GM18858 (cell line): ENCODE measurements around the gene MRPL51.
"Not testable (repeated sequence)": the region's sequence is repeated elsewhere in the genome, so short reads cannot be mapped to it uniquely, and the experiment has no call there.

Experiments used
- ATAC-seq: cut with Tn5 transposase; IDR thresholded peaks from one replicate; pipeline ENCODE4 v1.9.1; 2021; ENCODE audit not compliant: unreplicated experiment

The MRPL51 gene

DNA sequence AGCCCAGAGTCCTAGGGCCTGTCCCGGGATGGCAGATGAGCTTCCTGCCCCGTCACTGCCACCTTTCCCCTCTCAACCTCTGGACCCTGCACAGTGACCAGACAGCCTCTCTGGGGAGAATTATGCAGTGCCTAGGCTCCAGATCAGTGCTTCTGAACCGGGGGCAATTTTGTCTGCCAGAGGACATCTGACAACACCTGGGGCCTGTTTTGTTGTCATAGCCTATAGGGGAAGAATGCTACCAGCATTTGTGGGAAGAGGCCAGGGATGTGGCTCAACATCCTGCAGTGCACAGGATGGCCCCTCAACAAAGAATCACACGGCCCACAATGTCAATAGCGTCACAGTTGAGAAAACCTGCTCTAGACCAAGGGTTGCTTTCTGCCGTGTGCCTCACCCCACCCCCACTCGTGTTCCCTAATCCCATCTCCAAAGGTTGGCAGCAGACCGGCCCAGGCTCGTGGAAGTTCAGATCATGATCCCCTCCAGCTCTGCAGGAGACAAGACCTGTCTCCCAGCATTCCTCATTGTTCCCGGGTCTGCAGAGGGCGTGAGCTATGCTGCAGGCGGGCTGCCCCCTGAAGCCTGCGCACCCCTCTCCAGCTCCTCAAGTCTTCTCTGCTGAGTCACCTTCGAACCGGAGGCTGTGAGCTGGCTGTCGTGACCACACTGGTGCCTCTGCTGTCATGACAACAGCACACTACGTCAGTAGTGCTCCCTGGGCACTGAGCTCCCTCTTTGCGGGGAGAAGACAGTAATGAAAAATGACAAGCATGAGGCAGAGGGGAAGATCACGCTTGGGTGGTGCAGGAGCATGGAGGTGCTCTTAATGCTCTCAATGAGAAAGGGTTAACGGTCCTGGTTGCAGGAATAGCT is 39.2 kb upstream of the MRPL51 start:
- ATAC-seq = peak; percentile 31

DNA sequence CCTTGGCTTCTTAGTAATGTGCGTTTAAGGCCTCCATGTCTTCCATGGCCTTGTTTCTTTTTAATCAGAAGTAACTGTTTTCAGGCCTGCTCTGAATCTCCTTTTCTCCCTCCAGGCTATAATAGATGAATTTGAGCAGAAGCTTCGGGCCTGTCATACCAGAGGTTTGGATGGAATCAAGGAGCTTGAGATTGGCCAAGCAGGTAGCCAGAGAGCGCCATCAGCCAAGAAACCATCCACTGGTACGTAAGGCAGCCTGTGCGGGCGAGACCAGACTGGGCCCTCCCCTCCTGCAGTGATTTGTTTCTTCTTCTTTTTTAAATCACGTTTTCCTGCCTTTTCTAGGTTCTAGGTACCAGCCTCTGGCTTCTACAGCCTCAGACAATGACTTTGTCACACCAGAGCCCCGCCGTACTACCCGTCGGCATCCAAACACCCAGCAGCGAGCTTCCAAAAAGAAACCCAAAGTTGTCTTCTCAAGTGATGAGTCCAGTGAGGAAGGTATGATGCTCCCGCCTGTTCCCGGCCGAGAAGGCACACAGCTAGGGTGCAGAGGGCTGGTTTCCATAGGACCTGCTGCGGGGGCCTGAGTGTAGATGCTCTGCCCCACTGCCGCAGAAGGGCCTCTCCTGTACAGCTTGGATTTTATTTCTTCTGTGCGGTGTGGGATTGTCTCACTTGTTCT is 37.7 kb upstream of the MRPL51 start:
- ATAC-seq = no peak

DNA sequence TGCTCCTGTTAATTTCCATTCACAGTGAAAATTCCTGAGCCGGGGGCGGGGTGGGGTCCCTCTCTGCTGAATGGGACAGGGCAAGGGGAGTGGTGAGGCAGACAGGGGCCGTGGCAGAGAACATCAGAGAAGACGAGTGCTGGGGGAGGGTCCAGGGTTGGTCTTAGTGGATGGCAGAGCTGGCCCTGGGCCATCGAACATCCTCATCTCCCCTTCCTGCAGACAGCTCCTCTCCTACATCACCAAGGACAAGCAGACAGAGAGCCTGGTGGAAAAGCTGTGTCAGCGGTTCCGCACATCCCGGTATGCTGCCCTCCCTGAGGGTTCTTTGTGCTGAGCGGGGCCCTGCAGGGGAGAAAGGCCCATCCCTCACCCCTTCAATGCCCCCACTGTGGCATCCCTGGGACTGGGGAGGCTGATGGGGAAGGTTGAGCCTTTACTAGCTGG is 36.3 kb upstream of the MRPL51 start:
- ATAC-seq = no peak

DNA sequence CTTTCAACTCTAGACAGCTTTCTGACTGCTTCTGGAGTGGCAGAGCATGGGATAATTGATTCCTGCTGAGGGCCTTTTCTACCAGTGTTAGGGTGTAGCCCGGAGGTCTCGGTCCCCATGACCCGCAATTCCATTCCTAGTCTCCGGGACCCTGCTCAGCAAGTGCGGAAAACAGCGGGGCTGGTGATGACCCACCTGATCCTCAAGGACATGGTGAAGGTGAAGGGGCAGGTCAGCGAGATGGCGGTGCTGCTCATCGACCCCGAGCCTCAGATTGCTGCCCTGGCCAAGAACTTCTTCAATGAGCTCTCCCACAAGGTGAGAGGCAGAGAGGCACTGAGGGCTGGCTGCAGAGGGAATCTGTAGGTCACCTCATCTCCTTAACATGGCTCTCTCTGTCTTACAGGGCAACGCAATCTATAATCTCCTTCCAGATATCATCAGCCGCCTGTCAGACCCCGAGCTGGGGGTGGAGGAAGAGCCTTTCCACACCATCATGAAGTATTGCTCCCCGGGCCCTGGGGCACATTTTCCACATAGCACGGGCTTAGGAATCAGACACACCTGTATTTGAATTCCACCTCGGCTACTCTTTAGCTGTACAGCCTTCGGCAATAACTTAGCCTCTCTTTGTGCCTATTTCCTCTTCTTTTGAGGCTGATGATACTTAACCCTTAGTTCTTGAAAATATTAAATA is 35.6 kb upstream of the MRPL51 start:
- ATAC-seq = no peak

DNA sequence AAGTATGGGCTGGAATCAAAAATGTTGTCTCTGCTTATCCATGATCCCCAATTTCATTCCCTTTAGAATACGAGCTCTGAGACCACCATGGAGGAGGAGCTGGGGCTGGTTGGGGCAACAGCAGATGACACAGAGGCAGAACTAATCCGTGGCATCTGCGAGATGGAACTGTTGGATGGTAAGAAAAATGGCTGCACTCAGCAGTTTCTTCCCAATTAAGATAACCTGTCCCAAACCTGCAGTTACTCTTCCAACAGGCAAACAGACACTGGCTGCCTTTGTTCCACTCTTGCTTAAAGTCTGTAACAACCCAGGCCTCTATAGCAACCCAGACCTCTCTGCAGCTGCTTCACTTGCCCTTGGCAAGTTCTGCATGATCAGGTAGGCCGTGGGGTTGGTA is 34.6 kb upstream of the MRPL51 start:
- no peak for ATAC-seq

DNA sequence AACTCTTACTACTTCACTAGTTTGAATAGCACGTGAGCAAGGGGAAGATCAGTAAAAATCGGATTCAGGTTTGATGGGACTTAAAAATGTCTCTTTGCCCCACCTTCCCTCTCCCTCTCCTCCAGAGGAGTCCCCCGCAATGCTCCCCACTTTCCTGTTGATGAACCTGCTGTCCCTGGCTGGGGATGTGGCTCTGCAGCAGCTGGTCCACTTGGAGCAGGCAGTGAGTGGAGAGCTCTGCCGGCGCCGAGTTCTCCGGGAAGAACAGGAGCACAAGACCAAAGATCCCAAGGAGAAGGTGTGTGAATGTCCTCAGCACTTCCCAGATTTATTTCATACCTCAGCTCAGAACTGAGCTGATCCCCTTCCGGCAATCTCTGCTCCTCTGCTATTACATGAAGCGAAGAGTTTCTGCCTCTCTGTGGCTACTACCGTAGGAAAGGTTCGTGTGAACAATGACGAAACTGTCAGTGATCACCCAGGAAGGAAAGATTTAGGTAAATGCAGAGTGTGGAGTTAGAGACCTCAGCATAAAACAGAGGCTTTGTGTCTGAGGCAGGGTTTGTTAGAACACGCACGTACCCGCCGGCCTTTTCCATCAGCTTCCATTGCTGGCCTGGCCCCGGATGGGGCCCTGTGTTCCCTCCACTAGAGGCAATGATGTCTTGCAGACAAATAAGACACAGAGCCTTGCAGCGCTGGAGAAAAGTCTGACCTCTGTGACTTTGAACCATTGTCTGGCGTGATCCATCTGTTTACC is 33.9 kb upstream of the MRPL51 start:
- ATAC-seq = no peak

DNA sequence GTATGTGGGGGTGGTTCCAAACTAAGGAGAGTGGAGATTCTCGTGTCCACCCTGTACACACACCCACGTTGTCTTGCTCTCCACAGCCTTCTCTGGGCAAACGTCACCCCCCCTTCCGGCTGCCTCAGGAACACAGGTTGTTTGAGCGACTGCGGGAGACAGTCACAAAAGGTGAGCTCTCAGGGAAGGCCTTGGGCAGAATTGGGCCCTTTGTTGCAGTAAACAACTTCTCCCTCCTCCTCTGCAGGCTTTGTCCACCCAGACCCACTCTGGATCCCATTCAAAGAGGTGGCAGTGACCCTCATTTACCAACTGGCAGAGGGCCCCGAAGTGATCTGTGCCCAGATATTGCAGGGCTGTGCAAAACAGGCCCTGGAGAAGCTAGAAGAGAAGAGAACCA is 33.1 kb upstream of the MRPL51 start:
- no peak for ATAC-seq

DNA sequence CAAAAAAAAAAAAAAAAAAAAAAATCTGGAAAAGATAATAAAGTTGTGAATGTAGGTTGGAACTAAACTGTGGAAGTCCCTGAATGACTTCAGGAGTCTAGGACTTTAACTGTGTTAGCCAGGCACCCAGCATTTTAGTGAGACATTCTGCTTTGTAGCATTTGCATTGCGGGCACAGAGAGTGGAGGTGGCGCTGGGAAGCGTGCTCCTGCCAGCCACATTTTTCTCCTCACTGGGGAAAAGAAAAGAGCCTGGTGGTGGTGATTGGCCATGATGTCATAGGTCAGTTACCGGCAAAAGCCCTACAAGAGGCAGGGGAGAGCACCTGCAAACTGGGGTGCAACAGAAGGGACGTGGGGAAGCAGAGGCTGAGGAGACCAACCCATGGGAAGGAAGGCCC is 31.6 kb upstream of the MRPL51 start:
- no peak for ATAC-seq

DNA sequence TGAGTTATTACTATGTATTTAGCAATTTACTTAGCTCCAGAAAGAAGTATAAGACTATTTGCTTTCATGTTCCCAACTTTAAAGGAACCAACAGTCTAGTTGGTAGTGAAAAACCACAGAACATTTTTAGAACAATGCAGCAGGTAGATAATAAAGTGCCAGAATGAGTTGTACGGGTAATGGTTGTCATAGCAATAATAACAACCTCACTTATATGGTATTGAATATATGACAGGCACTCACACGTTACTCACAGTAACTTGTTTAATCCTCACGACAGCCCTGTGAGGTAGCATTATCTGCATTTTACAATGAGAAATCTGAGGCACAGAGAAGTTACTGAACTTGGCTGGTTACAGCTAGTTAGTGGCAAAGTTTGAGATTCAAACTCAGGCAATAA is 30.6 kb upstream of the MRPL51 start:
- no peak for ATAC-seq

DNA sequence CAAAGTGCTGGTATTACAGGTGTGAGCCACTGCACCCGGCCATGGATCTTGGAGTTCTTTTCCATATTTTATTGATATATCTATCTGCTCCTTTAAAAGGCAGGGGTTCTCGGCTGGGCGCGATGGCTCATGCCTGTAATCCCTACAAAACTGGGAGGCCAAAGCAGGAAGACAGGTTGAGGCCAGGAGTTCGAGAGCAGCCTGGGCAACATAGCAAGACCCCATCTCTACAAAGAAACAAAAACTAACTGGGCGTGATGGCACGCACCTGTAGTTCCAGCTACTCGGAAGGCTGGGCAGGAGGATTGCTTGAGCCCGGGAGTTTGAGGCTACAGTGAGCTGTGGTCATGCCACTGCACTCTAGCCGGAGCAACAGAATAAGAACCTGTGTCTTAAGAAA is 29.1 kb upstream of the MRPL51 start:
- no peak for ATAC-seq

DNA sequence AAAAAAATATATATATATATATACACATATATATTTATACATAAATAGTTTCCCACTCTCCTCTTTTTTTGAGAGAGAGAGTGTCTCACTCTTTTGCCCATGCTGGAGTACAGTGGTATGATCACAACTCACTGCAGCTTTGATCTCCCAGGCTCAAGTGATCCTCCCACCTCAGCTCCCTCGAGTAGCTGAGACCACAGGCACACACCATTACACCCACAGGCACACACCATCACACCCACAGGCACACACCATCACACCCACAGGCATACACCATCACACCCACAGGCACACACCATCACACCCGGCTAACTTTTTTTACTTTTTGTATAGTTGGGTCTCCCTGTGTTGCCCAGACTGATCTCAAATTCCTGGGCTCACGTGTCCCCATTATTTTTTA is 27.1 kb upstream of the MRPL51 start:
- no peak for ATAC-seq

DNA sequence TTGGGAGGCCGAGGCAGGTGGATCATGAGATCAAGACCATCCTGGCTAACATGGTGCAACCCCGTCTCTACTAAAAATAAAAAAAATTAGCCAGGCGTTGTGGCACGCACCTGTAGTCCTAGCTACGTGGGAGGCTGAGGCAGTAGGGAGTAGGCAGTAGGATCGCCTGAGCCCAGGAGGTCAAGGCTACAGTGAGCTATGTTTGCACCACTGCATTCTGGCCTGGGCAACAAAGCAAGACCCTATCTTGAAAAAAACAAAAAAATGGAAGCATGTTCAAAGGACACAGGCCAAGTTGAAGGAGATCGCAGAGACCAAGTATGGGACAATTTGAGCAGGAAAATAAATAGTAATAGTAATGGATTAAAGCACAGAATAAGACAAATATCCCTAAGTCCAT is 15.0 kb upstream of the MRPL51 start:
- no peak for ATAC-seq

DNA sequence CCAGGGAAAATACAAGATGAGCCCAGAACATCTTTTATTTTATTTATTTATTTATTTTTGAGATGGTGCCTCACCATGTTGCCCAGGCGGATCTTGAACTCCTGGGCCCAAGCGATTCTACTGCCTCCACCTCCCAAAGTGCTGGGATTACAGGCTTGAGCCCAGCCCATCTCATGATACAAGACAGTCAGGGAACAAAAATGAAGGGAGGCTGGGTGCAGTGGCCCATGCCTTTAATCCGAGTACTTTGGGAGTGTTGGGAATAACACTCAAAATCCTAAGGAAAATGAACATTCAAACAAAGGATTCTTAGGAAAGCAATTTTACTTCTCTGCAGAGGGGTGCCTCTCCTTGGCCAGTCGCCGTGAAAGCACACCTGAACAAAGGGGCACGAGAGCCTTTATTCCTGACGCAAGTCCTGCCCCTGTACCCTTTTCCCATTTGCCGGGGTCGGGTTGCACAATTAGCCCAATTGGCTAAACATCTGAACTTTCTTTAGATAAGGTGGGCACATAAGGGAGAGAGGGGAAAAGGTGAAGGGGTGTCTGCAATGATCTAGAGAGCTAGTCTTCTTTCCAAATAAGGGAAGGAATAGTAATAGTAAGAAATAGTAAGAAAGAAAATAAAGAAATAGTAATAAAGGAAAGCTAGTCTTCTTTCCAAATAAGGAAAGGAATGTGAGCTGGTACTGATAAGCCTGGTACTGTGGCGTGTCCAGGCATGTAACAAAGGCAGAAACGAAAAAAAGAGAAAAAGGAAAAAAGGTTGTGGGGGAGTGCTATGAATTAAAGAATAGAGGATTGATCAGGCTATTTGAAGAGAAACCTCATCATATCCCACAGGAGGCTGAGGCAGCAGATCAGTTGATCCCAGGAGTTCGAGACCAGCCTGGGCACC is 14.3 kb upstream of the MRPL51 start:
- ATAC-seq = no peak

DNA sequence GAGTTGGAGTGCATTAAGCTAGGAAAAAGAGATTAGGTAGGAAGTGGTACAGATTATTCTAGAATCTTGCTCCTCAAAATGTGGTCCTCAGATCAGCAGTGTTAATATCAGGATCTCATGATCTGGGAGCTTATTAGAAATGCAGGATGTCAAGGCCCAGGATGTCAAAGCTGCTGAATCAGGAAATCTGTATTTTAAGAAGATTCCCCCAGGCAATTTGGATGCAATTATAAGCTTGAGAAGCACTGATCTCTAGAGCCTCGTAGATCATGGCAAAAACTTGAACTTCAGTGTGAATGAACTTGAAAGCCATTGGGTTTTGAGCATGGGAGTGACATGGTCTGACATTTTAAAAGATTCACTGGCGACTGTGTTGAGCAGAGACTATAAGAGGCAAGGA is 7.4 kb upstream of the MRPL51 start:
- no peak for ATAC-seq

DNA sequence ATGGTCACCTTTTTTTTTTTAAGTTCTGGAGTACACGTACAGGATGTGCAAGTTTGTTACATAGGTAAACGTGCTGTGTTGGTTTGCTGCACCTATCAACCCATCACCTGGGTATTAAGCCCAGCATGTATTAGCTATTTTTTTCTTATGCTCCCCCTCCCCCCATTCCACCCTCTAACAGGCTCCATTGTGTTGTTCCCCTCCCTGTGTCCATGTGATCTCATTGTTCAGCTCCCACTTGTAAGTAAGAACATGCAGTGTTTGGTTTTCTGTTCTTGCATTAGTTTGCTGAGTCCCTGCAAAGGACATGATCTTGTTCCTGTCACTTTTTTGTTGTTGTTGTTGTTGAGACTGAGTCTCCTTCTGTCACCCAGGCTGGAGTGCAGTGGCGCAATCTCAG is 4.2 kb upstream of the MRPL51 start:
- ATAC-seq = not testable (repeated sequence)

DNA sequence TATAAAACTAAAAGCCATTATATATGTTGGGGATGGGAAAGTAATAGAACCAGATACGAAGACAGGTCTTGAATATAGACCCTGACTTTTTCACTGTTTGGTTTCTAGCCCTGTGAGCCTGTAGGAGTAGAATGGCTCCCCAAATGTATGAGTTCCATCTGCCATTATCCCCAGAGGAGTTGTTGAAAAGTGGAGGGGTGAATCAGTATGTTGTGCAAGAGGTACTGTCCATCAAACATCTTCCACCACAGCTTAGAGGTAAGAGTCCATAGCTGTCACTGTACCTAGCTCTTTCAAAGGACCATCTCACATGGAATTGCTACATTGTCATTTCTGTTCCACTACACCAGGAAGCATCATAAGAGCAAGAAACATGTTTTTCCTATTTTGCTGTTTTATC is 1.9 kb upstream of the MRPL51 start:
- no peak for ATAC-seq

DNA sequence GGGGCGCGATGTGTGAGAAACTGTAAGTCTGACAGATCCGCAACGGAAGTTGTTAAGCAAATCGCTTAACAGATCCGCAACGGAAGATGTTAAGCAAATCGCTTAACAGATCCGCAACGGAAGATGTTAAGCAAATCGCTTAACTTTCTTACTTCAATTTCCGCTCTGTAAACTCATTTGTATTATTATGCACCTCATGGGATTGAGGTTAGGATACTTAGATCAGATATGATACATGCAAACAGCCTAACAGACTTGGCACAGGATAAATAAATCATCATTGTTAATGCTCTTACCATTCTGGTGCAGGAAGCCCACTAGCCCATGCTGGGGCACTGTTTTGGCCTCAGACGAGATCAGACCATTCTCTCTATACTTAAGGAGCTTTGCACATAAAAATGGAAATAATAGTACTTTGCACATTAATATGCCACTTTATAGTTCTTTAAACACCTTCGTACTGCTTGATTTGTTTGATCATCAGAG is 1.2 kb upstream of the MRPL51 start:
- no peak for ATAC-seq

DNA sequence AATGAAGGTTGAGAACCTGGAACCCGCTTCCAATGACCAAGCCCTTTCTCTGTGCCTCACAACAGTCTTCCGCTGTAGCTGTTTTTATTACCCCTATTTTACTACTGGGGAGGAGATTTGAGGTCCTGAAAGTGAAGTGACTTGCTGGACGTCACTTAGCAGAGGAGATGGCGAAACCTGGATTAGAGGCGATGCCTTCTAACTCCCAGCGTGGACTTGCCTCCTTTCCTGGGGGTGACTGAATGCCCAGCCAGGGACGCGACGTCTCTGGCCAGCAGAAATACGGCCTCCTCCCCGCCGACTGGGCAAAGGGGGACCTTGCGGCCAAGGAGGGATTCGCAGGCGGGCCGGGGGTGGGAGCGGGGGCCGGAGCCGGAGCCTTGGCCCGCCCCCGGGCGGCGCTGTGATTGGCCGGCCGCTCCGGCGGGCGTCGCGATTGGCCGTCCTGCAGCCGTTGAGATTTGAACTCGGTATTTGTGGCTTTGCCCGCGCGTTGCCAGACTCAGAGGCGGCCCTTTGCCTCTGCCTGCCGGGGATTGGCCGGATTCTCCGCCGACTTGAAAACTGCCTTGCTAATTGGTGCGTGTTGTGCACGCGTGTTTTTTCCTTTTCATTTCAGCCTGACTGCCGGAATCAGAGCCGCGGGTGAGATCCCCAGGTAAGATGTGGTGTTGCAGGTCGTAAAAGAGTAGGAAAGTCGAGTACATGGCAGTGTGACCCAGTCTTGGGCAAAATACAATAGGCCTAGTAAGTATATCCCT is 615 bp upstream of the MRPL51 start, which contains the start of gene NCAPD2:
Gene NCAPD2, plus strand, starts transcription at position 606 of the 761 bp plus-strand sequence. CDS start 997 bp downstream, outside the sequence.
- peak; percentile 72 for ATAC-seq

DNA sequence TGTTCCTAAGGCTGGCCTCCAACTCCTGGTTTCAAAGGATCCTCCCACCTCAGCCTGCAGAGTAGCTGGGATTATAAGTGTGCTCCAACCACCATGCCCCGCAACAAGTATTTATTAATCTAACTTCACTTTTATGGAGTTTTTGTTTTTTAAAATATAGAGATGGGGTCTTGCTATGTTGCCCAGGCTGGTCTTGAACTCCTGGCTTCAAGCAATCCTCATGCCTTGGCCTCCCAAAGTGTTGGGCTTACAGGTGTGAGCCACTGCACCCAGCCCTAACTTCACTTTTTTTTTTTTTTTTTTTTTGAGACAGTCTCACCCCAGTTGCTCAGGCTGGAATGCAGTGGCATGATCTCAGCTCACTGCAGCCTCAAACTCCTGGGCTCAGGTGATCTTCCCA is 2.4 kb downstream of the MRPL51 start:
- ATAC-seq = not testable (repeated sequence)
